HL-60 (cell line): Measurements from ENCODE around the gene HS3ST3A1.

Experiments used
- CTCF ChIP-seq: IDR thresholded peaks from one replicate; pipeline ENCODE4 v1.5.1; 2011; ENCODE audit warnings: low read length, control low read depth, inconsistent platforms; ENCODE audit not compliant: insufficient read depth
- GABPA ChIP-seq: IDR thresholded peaks from 2 replicates; pipeline ENCODE4 v1.6.1; 2012; ENCODE audit warnings: low read depth
- POLR2AphosphoS5 ChIP-seq: IDR thresholded peaks from 2 replicates; pipeline ENCODE4 v1.6.1; 2012; ENCODE audit warnings: low read depth
- REST ChIP-seq: IDR thresholded peaks from 2 replicates; pipeline ENCODE4 v1.6.1; 2012; ENCODE audit warnings: low read depth; ENCODE audit not compliant: insufficient replicate concordance

- TF ChIP-seq CTCF, result no peak
- TF ChIP-seq POLR2AphosphoS5, result no peak
- no peak for TF ChIP-seq GABPA
- TF ChIP-seq REST, result no peak
Measured at GRCh38 chr17:13457783-13458182, 143.9 kb downstream of the HS3ST3A1 start.
